ENCODE results near the gene TTC22.

Gene TTC22

GRCh38 chr1:54833121-54833520, 32.0 kb upstream of the TTC22 start:
- no peak for DNase-seq

- no peak for DNase-seq
These were observed 25.2 kb upstream of the TTC22 start for GRCh38 chr1:54826226-54826816.

GRCh38 chr1:54825696-54826095, 24.6 kb upstream of the TTC22 start:
- no peak for DNase-seq

- no peak for DNase-seq
These were observed 22.5 kb upstream of the TTC22 start for GRCh38 chr1:54823670-54824069.

- no peak for DNase-seq
These were observed 18.6 kb upstream of the TTC22 start for GRCh38 chr1:54819733-54820132.

- no peak for DNase-seq
These were observed 18.0 kb upstream of the TTC22 start for GRCh38 chr1:54819195-54819536.

GRCh38 chr1:54818461-54819194, 17.5 kb upstream of the TTC22 start:
- DNase-seq, result no peak

- no peak for DNase-seq
These were observed 15.8 kb upstream of the TTC22 start for GRCh38 chr1:54816951-54817350.

GRCh38 chr1:54816130-54816529, 15.0 kb upstream of the TTC22 start:
- no peak for DNase-seq

GRCh38 chr1:54815086-54815876, 14.2 kb upstream of the TTC22 start:
- no peak for DNase-seq

GRCh38 chr1:54814571-54814970, 13.4 kb upstream of the TTC22 start:
- no peak for DNase-seq

GRCh38 chr1:54814126-54814498, 13.0 kb upstream of the TTC22 start:
- DNase-seq, result no peak

- DNase-seq, result no peak
These were observed 12.5 kb upstream of the TTC22 start for GRCh38 chr1:54813485-54814125.

- DNase-seq, result no peak
These were observed 11.8 kb upstream of the TTC22 start for GRCh38 chr1:54812801-54813484.

GRCh38 chr1:54811739-54812655, 10.9 kb upstream of the TTC22 start:
- DNase-seq, result no peak

GRCh38 chr1:54811066-54811465, 9.9 kb upstream of the TTC22 start:
- DNase-seq, result no peak

GRCh38 chr1:54810153-54810942, 9.2 kb upstream of the TTC22 start:
- peak; percentile 41 for DNase-seq

GRCh38 chr1:54809496-54810074, 8.5 kb upstream of the TTC22 start:
- DNase-seq, result no peak

- no peak for DNase-seq
These were observed 7.5 kb upstream of the TTC22 start for GRCh38 chr1:54808443-54809207.

- DNase-seq, result no peak
These were observed 6.6 kb upstream of the TTC22 start for GRCh38 chr1:54807756-54808155.
